ENCODE results near the gene PKDREJ.

DNA sequence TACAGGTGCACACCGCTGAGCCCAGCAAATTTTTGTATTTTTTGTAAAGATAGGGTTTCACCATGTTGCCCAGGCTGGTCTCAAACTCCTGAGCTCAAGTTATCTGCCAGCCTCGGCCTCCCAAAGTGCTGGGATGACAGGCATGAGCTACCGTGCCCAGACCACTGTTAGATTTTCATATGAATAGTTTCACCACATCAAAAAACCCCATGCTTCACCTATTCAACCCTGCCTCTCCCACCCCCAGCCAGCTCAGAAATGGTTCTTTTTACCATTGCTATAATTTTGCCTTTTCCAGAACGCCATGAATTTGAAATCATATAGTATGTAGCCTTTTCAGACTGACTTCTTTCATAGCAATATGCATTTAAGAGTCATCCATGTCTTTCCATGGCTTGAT is 50.9 kb downstream of the PKDREJ start:
- TF ChIP-seq CTCF (IDR thresholded peaks at IDR 0.05) (no peak), ZFX (IDR thresholded peaks at IDR 0.05; ENCODE audit: borderline replicate concordance) (no peak)

All from 22Rv1 (cell line).